Endothelial cell of umbilical vein (primary cell): ENCODE measurements around the gene OR52E6.

Experiments used
- EZH2 ChIP-seq: IDR thresholded peaks from 2 replicates; pipeline ENCODE4 v1.6.1; 2012; ENCODE audit warnings: borderline replicate concordance, low read depth, mild to moderate bottlenecking, moderate library complexity, low read length, inconsistent platforms; ENCODE audit not compliant: severe bottlenecking
- GATA2 ChIP-seq: IDR thresholded peaks from 2 replicates; pipeline ENCODE4 v1.7.0; 2011; ENCODE audit warnings: low read depth, mild to moderate bottlenecking, moderate library complexity, mixed read lengths, low read length; ENCODE audit not compliant: insufficient read length, insufficient read depth
- JUN ChIP-seq: IDR thresholded peaks from 2 replicates; pipeline ENCODE4 v1.6.1; 2011; ENCODE audit warnings: borderline replicate concordance, low read depth; ENCODE audit not compliant: insufficient read length, insufficient read depth
- POLR2A ChIP-seq: IDR thresholded peaks from 2 replicates; pipeline ENCODE4 v1.6.1; 2012; ENCODE audit warnings: low read depth, mild to moderate bottlenecking, control low read depth, low read length
- POLR2AphosphoS5 ChIP-seq: IDR thresholded peaks from 2 replicates; pipeline ENCODE4 v1.6.1; 2012; ENCODE audit warnings: low read depth, mild to moderate bottlenecking, control low read depth, low read length, moderate library complexity; ENCODE audit not compliant: insufficient read depth
- TF ChIP-seq, protein P1 (sequence below), 2 donors: IDR thresholded peaks; 1 replicate in 1 of 2; 2 replicates in 1 of 2; pipeline ENCODE4 v1.5.1; 2011; ENCODE audit warnings: low read length in 2 of 2, mild to moderate bottlenecking in 2 of 2, moderate library complexity in 2 of 2, control low read depth in 1 of 2, inconsistent platforms in 1 of 2, low read depth in 1 of 2; ENCODE audit not compliant: insufficient read depth in 1 of 2; ENCODE audit errors: extremely low read depth in 1 of 2
- TF ChIP-seq, protein P2 (sequence below): IDR thresholded peaks from 2 replicates; pipeline ENCODE4 v1.6.1; 2011; ENCODE audit not compliant: insufficient read depth, insufficient read length

DNA sequence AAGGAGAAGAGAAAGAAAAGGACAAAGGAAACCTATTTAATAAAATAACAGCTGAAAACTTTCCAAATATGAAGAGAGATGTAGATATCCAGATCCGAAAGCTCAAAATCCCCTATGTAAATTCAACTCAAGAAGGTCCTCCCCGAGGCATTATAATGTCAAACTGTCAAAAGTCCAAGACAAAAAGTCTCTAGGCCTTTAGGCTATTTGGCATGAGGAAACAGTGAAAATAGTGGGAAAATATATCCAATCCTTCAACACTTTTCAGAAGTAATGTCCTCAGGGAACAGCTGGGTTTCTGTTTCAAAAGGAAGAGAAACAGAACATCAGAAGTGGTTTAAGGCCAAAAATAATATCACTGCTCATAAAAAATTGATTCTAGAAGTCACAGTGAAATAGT lies 36.9 kb upstream of the OR52E6 start:
- TF ChIP-seq, protein P1, sequence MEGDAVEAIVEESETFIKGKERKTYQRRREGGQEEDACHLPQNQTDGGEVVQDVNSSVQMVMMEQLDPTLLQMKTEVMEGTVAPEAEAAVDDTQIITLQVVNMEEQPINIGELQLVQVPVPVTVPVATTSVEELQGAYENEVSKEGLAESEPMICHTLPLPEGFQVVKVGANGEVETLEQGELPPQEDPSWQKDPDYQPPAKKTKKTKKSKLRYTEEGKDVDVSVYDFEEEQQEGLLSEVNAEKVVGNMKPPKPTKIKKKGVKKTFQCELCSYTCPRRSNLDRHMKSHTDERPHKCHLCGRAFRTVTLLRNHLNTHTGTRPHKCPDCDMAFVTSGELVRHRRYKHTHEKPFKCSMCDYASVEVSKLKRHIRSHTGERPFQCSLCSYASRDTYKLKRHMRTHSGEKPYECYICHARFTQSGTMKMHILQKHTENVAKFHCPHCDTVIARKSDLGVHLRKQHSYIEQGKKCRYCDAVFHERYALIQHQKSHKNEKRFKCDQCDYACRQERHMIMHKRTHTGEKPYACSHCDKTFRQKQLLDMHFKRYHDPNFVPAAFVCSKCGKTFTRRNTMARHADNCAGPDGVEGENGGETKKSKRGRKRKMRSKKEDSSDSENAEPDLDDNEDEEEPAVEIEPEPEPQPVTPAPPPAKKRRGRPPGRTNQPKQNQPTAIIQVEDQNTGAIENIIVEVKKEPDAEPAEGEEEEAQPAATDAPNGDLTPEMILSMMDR (IDR thresholded peaks at IDR 0.05; ENCODE audit: extremely low read depth in 1 of 2, insufficient read depth in 1 of 2, low read depth in 1 of 2, low read length in 2 of 2): no peak
- TF ChIP-seq, protein P2, sequence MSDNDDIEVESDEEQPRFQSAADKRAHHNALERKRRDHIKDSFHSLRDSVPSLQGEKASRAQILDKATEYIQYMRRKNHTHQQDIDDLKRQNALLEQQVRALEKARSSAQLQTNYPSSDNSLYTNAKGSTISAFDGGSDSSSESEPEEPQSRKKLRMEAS: no peak
- TF ChIP-seq EZH2 (no peak), POLR2AphosphoS5 (no peak), POLR2A (no peak), GATA2 (no peak), JUN (no peak)
